Keratinocyte (primary cell): ENCODE data around the gene NT5DC1. TPM values are rescaled to one million over a fixed set of nuclear protein-coding genes. Genes with fewer than 3 reads are reported as not detected.

ENCODE experiments used
- DNase-seq: peaks from one replicate; pipeline ENCODE4 v3.0.0-alpha.2; 2011; ENCODE audit warnings: low read depth, missing footprints, low spot score
- FAIRE-seq: peaks from 2 replicates; lab custom pipeline; 2011; peaks lifted over from hg19 to GRCh38; lab: Jason Lieb, UNC
- H2AFZ ChIP-seq: 2 replicates; pipeline ENCODE4 v1.6.0; 2012; ENCODE audit warnings: low read length, control low read depth, inconsistent platforms; ENCODE audit not compliant: control insufficient read depth
- H3K27ac ChIP-seq: 2 replicates; pipeline ENCODE4 v1.5.1; 2011; ENCODE audit warnings: low read length; ENCODE audit not compliant: control insufficient read depth, insufficient read depth
- H3K27me3 ChIP-seq: 3 replicates; pipeline ENCODE4 v1.6.0; 2011; ENCODE audit warnings: low read length; ENCODE audit not compliant: control insufficient read depth, insufficient read depth; ENCODE audit errors: extremely low read depth
- H3K36me3 ChIP-seq, 2 experiments: 2 replicates in 1 of 2; 3 replicates in 1 of 2; pipeline ENCODE4 v1.5.1; 2011; ENCODE audit warnings: low read length in 2 of 2, mild to moderate bottlenecking in 1 of 2; ENCODE audit not compliant: control insufficient read depth in 2 of 2, insufficient read depth in 2 of 2; ENCODE audit errors: extremely low read depth in 1 of 2
- H3K4me1 ChIP-seq: 3 replicates; pipeline ENCODE4 v1.5.1; 2011; ENCODE audit warnings: low read length; ENCODE audit not compliant: control insufficient read depth, insufficient read depth; ENCODE audit errors: extremely low read depth
- H3K4me2 ChIP-seq: 3 replicates; pipeline ENCODE4 v1.6.0; 2011; ENCODE audit warnings: low read depth, low read length; ENCODE audit not compliant: control insufficient read depth, insufficient read depth; ENCODE audit errors: extremely low read depth
- H3K4me3 ChIP-seq, 3 experiments: fragments of 200-600 bp in 1 of 3; sonication (generic) in 1 of 3; 2 replicates in 2 of 3; 3 replicates in 1 of 3; pipeline ENCODE4 v1.5.1; 2011 to 2016; ENCODE audit warnings: low read length in 3 of 3, mild to moderate bottlenecking in 3 of 3, control low read depth in 2 of 3, inconsistent platforms in 1 of 3, low read depth in 1 of 3, mixed read lengths in 1 of 3, mixed run types in 1 of 3, moderate library complexity in 1 of 3; ENCODE audit not compliant: control insufficient read depth in 2 of 3, insufficient read depth in 2 of 3; ENCODE audit errors: extremely low read depth in 1 of 3
- H3K79me2 ChIP-seq: 2 replicates; pipeline ENCODE4 v1.6.0; 2012; ENCODE audit warnings: low read length; ENCODE audit not compliant: control insufficient read depth, insufficient read depth
- H3K9ac ChIP-seq: 3 replicates; pipeline ENCODE4 v1.6.0; 2011; ENCODE audit warnings: low read length; ENCODE audit not compliant: control insufficient read depth, insufficient read depth; ENCODE audit errors: extremely low read depth
- H3K9me1 ChIP-seq: 3 replicates; pipeline ENCODE4 v1.6.0; 2011; ENCODE audit warnings: low read length; ENCODE audit not compliant: control insufficient read depth, insufficient read depth; ENCODE audit errors: extremely low read depth
- H3K9me3 ChIP-seq: 2 replicates; pipeline ENCODE4 v1.5.1; 2012; ENCODE audit warnings: low read depth, low read length; ENCODE audit not compliant: control insufficient read depth
- H4K20me1 ChIP-seq: 3 replicates; pipeline ENCODE4 v1.6.0; 2011; ENCODE audit warnings: low read length; ENCODE audit not compliant: control insufficient read depth, insufficient read depth; ENCODE audit errors: extremely low read depth
- CTCF ChIP-seq, 3 experiments: IDR thresholded peaks in 1 of 3; conservative IDR thresholded peaks in 1 of 3; optimal IDR thresholded peaks in 1 of 3; 2 replicates in 2 of 3; 3 replicates in 1 of 3; pipeline versions ENCODE3 to v1.5.1; 2011; ENCODE audit warnings: low read length in 3 of 3, mild to moderate bottlenecking in 3 of 3, moderate library complexity in 2 of 3, control low read depth in 1 of 3, inconsistent platforms in 1 of 3; ENCODE audit not compliant: insufficient read depth in 2 of 3; ENCODE audit errors: extremely low read depth in 1 of 3
- EZH2 ChIP-seq: IDR thresholded peaks from one replicate; pipeline ENCODE4 v1.6.1; 2012; ENCODE audit warnings: inconsistent platforms, mild to moderate bottlenecking, low read length, moderate library complexity
- dilution Hi-C: fragments of 300-500 bp; cut with MboI; formaldehyde crosslinking; loops from one replicate; pipeline ENCODE4 v1.7.0; 2020; ENCODE audit warnings: low sequenced_read_pairs; ENCODE audit not compliant: extremely low pct_ligation_motif_present
- polyA plus RNA-seq, 5 experiments: library from polyadenylated mRNA; depleted of rRNA in 3 of 5; stranded (reverse) in 3 of 5; stranded (forward) in 1 of 5; unstranded in 1 of 5; fragments of >200 nt; gene quantifications; 1 replicate in 1 of 5; 2 replicates in 3 of 5; 3 replicates in 1 of 5; pipeline versions ENCODE4 v1.2.1 to v1.2.3, GENCODE V29; 2011 to 2012; ENCODE audit warnings: missing spikeins in 2 of 5, low read depth in 1 of 5, low replicate concordance in 1 of 5

NT5DC1 gene
- polyA plus RNA-seq, 1 donor (not counting 4 experiments of a cell fraction or from before 2014, with no cell fraction given): 31.2 TPM

- no peaks in the 10 kb centered on the region for H3K27me3 ChIP-seq
- no peak overlapping the region for H3K4me3 ChIP-seq
- H3K36me3 ChIP-seq: no peaks in the 10 kb centered on the region
- H3K27ac ChIP-seq: no peak overlapping the region
- H3K4me1 ChIP-seq: no peaks in the 10 kb centered on the region
- dilution Hi-C loops: no loop called here
- H3K9ac ChIP-seq: no peak overlapping the region
- no peaks in the 10 kb centered on the region for H3K9me3 ChIP-seq
- FAIRE-seq (no peak), DNase-seq (no peak)
- H3K4me2 ChIP-seq: no peak overlapping the region
- no peak overlapping the region for H2AFZ ChIP-seq
- peaks cover 2% of the 10 kb centered on the region for H3K9me1 ChIP-seq
- H4K20me1 ChIP-seq: no peaks in the 10 kb centered on the region
- TF ChIP-seq EZH2 (no peak), CTCF (optimal IDR thresholded peaks at IDR 0.05 in 1 of 3, IDR thresholded peaks at IDR 0.05 in 1 of 3, conservative IDR thresholded peaks at IDR 0.05 in 1 of 3; ENCODE audit: extremely low read depth in 1 of 3, insufficient read depth in 2 of 3, low read length in 3 of 3) (no peak)
- H3K79me2 ChIP-seq: no peaks in the 10 kb centered on the region
Observed at GRCh38 chr6:116156405-116157326, 56.0 kb downstream of the NT5DC1 start.

- TF ChIP-seq EZH2 (no peak), CTCF (optimal IDR thresholded peaks at IDR 0.05 in 1 of 3, IDR thresholded peaks at IDR 0.05 in 1 of 3, conservative IDR thresholded peaks at IDR 0.05 in 1 of 3; ENCODE audit: extremely low read depth in 1 of 3, insufficient read depth in 2 of 3, low read length in 3 of 3) (no peak)
- Histone ChIP-seq H2AFZ (no peak overlapping the region), H3K27ac (no peak overlapping the region), H3K79me2 (no peaks in the 10 kb centered on the region), H3K36me3 (no peaks in the 10 kb centered on the region), H3K4me1 (no peaks in the 10 kb centered on the region), H3K9me3 (no peaks in the 10 kb centered on the region), H3K4me2 (no peak overlapping the region), H3K9ac (no peak overlapping the region), H4K20me1 (no peaks in the 10 kb centered on the region), H3K27me3 (no peaks in the 10 kb centered on the region), H3K4me3 (no peak overlapping the region), H3K9me1 (peaks cover 2% of the 10 kb centered on the region)
- dilution Hi-C loops: no loop called here
- no peak for FAIRE-seq
- no peak for DNase-seq
Observed at GRCh38 chr6:116157391-116157790, 56.7 kb downstream of the NT5DC1 start.
